ENCODE data around the gene HTRA1. TPM values are rescaled to one million over a fixed set of nuclear protein-coding genes. Genes with fewer than 3 reads are reported as not detected.

Gene HTRA1
- polyA plus RNA-seq, 3 donors = 0.84 to 4.7 (median 2.2) TPM

GRCh38 chr10:122500194-122500593 lies 38.8 kb downstream of the HTRA1 start:
- intact Hi-C loops (cut with micrococcal nuclease) = no loop called here
- WGBS (ENCODE audit: insufficient coverage) = 83% methylated on average over 1 of the region's 5 CpGs

GRCh38 chr10:122500726-122501125 lies 39.4 kb downstream of the HTRA1 start:
- H3K27me3 ChIP-seq (ENCODE audit: control insufficient read depth in 2 of 2, insufficient read depth in 2 of 2, low read length in 2 of 2) = no peaks in the 10 kb centered on the region
- peaks cover 0 to 3% (median 0%) of the 10 kb centered on the region in 7 donors for H3K9me3 Mint-ChIP-seq
- H2AFZ ChIP-seq (ENCODE audit: insufficient read depth, low read depth, low read length, poor library complexity, severe bottlenecking) = no peak overlapping the region
- no peaks in the 10 kb centered on the region for H3K36me3 ChIP-seq (replicated peaks in 1 of 2; ENCODE audit: control insufficient read depth in 1 of 2, insufficient read depth in 2 of 2, low read length in 2 of 2)
- no peak for DNase-seq
- no peaks in the 10 kb centered on the region for H4K20me1 ChIP-seq (ENCODE audit: insufficient read depth, low read length)
- H3K9ac ChIP-seq (ENCODE audit: insufficient read depth, low read length, poor library complexity, severe bottlenecking) = no peak overlapping the region
- no peak overlapping the region for H3K27ac ChIP-seq (ENCODE audit: low read depth in 1 of 2, low read length in 2 of 2)
- H3K4me2 ChIP-seq (replicated peaks; ENCODE audit: extremely low read depth, low read length, poor library complexity, severe bottlenecking) = no peak overlapping the region
- no peaks in the 10 kb centered on the region for H3K9me3 ChIP-seq (replicated peaks in 1 of 2; ENCODE audit: control insufficient read depth in 1 of 2, insufficient read depth in 1 of 2, low read length in 2 of 2)
- no peaks in the 10 kb centered on the region for H3K4me1 ChIP-seq (ENCODE audit: control insufficient read depth in 1 of 2, insufficient read depth in 2 of 2, low read length in 2 of 2)
- H3K4me1 Mint-ChIP-seq = peaks cover 18% of the 10 kb centered on the region
- no peak overlapping the region for H3K4me3 ChIP-seq (replicated peaks in 1 of 3; ENCODE audit: low read depth in 2 of 3, low read length in 3 of 3)
- H3K4me3 Mint-ChIP-seq = no peak overlapping the region
- TF ChIP-seq CTCF (IDR thresholded peaks at IDR 0.05) = no peak
- no peaks in the 10 kb centered on the region for H3K36me3 Mint-ChIP-seq
- 100% methylated on average over 1 of the region's 6 CpGs for WGBS (ENCODE audit: insufficient coverage)
- no peaks in the 10 kb centered on the region for H3K79me2 ChIP-seq (ENCODE audit: insufficient read depth, low read length)
- no peak overlapping the region for H3K27ac Mint-ChIP-seq
- intact Hi-C loops (cut with micrococcal nuclease) = no loop called here
- H3K27me3 Mint-ChIP-seq (ENCODE audit: low read depth in 3 of 3) = peaks cover 3 to 20% (median 13%) of the 10 kb centered on the region in 3 donors

More at GRCh38 chr10:122500194-122500593, 38.8 kb downstream of the HTRA1 start:
- Histone ChIP-seq H3K4me3 (replicated peaks in 1 of 3; ENCODE audit: low read depth in 2 of 3, low read length in 3 of 3) (no peak overlapping the region), H3K9ac (ENCODE audit: insufficient read depth, low read length, poor library complexity, severe bottlenecking) (no peak overlapping the region), H4K20me1 (ENCODE audit: insufficient read depth, low read length) (no peaks in the 10 kb centered on the region), H3K4me2 (replicated peaks; ENCODE audit: extremely low read depth, low read length, poor library complexity, severe bottlenecking) (no peak overlapping the region), H3K36me3 (replicated peaks in 1 of 2; ENCODE audit: control insufficient read depth in 1 of 2, insufficient read depth in 2 of 2, low read length in 2 of 2) (no peaks in the 10 kb centered on the region), H3K27ac (ENCODE audit: low read depth in 1 of 2, low read length in 2 of 2) (no peak overlapping the region), H3K27me3 (ENCODE audit: control insufficient read depth in 2 of 2, insufficient read depth in 2 of 2, low read length in 2 of 2) (no peaks in the 10 kb centered on the region), H3K79me2 (ENCODE audit: insufficient read depth, low read length) (no peaks in the 10 kb centered on the region), H3K9me3 (replicated peaks in 1 of 2; ENCODE audit: control insufficient read depth in 1 of 2, insufficient read depth in 1 of 2, low read length in 2 of 2) (no peaks in the 10 kb centered on the region), H2AFZ (ENCODE audit: insufficient read depth, low read depth, low read length, poor library complexity, severe bottlenecking) (no peak overlapping the region), H3K4me1 (ENCODE audit: control insufficient read depth in 1 of 2, insufficient read depth in 2 of 2, low read length in 2 of 2) (no peaks in the 10 kb centered on the region)
- Mint-ChIP-seq H3K36me3 (no peaks in the 10 kb centered on the region), H3K4me1 (peaks cover 24% of the 10 kb centered on the region), H3K9me3 (peaks cover 0 to 3% (median 0%) of the 10 kb centered on the region in 7 donors), H3K27me3 (ENCODE audit: low read depth in 3 of 3) (peaks cover 3 to 20% (median 15%) of the 10 kb centered on the region in 3 donors), H3K27ac (no peak overlapping the region), H3K4me3 (no peak overlapping the region)
- no peak for DNase-seq
- TF ChIP-seq CTCF (IDR thresholded peaks at IDR 0.05) = no peak
